GM21723 (cell line): Measurements from ENCODE around the gene MAP3K21.

Experiments
- ATAC-seq: cut with Tn5 transposase; IDR thresholded peaks from one replicate; pipeline ENCODE4 v1.9.1; 2021; ENCODE audit warnings: mild to moderate bottlenecking, moderate library complexity; ENCODE audit not compliant: unreplicated experiment

MAP3K21 gene

GRCh38 chr1:233357595-233358397 lies 30.3 kb downstream of the MAP3K21 start:
- no peak for ATAC-seq

GRCh38 chr1:233359431-233359830 lies 31.9 kb downstream of the MAP3K21 start:
- ATAC-seq = no peak

GRCh38 chr1:233359905-233360304 lies 32.4 kb downstream of the MAP3K21 start:
- no peak for ATAC-seq

GRCh38 chr1:233360525-233361102 lies 33.1 kb downstream of the MAP3K21 start:
- ATAC-seq = no peak

GRCh38 chr1:233361876-233362275 lies 34.4 kb downstream of the MAP3K21 start:
- no peak for ATAC-seq

GRCh38 chr1:233362743-233363142 lies 35.2 kb downstream of the MAP3K21 start:
- no peak for ATAC-seq

- no peak for ATAC-seq
These were observed 36.5 kb downstream of the MAP3K21 start for GRCh38 chr1:233364026-233364425.

- no peak for ATAC-seq
These were observed 37.4 kb downstream of the MAP3K21 start for GRCh38 chr1:233364695-233365539.

- no peak for ATAC-seq
These were observed 39.1 kb downstream of the MAP3K21 start for GRCh38 chr1:233366575-233366974.

GRCh38 chr1:233367057-233367803 lies 39.7 kb downstream of the MAP3K21 start:
- no peak for ATAC-seq

GRCh38 chr1:233368106-233368788 lies 40.7 kb downstream of the MAP3K21 start:
- no peak for ATAC-seq

- ATAC-seq = no peak
These were observed 41.2 kb downstream of the MAP3K21 start for GRCh38 chr1:233368789-233369130.

- no peak for ATAC-seq
These were observed 44.9 kb downstream of the MAP3K21 start for GRCh38 chr1:233372218-233373120.

GRCh38 chr1:233373226-233373625 lies 45.7 kb downstream of the MAP3K21 start:
- no peak for ATAC-seq

- ATAC-seq = no peak
These were observed 48.1 kb downstream of the MAP3K21 start for GRCh38 chr1:233375653-233376052.

GRCh38 chr1:233376382-233377110 lies 49.0 kb downstream of the MAP3K21 start:
- ATAC-seq = no peak

- peak; percentile 69 for ATAC-seq
These were observed 52.4 kb downstream of the MAP3K21 start for GRCh38 chr1:233379869-233380438.

GRCh38 chr1:233381806-233382205 lies 54.3 kb downstream of the MAP3K21 start:
- ATAC-seq = no peak
